GM13976 (cell line): ENCODE measurements around the gene SPAG9.
A peak's percentile ranks its signal among the peaks of the same experiment; 100 is the strongest.

ENCODE experiments used
- DNase-seq: peaks from one replicate; pipeline ENCODE4 v3.0.0; 2012; ENCODE audit warnings: low spot score
- CTCF ChIP-seq: IDR thresholded peaks from 2 replicates; pipeline ENCODE4 v1.5.1; 2012; ENCODE audit warnings: borderline replicate concordance, mild to moderate bottlenecking; ENCODE audit not compliant: insufficient read depth; ENCODE audit errors: extremely low read depth, missing control alignments, control extremely low read depth
- in situ Hi-C: fragments of 300-500 bp; cut with MboI; formaldehyde crosslinking; loops from one replicate; pipeline ENCODE4 v1.12.0; 2022; ENCODE audit warnings: low sequenced_read_pairs, mixed read lengths, inconsistent platforms; ENCODE audit not compliant: unreplicated experiment

The SPAG9 gene

GRCh38 chr17:50931144-50931908, 189.3 kb downstream of the SPAG9 start:
- in situ Hi-C loops: no loop called here
- TF ChIP-seq CTCF: no peak
- peak; percentile 76 for DNase-seq

- no peak for DNase-seq
- in situ Hi-C loops: no loop called here
- no peak for TF ChIP-seq CTCF
These were observed 192.0 kb downstream of the SPAG9 start for GRCh38 chr17:50928646-50929045.

GRCh38 chr17:50927287-50927686, 193.4 kb downstream of the SPAG9 start:
- in situ Hi-C loops: no loop called here
- no peak for TF ChIP-seq CTCF

GRCh38 chr17:50926523-50926922, 194.1 kb downstream of the SPAG9 start:
- DNase-seq: no peak
- in situ Hi-C loops: no loop called here
- TF ChIP-seq CTCF: no peak

More at GRCh38 chr17:50927287-50927686, 193.4 kb downstream of the SPAG9 start:
- DNase-seq: no peak

- in situ Hi-C loops: no loop called here
- no peak for TF ChIP-seq CTCF
- no peak for DNase-seq
These were observed 195.3 kb downstream of the SPAG9 start for GRCh38 chr17:50925296-50925891.

- in situ Hi-C loops: no loop called here
- no peak for TF ChIP-seq CTCF
- no peak for DNase-seq
These were observed 195.9 kb downstream of the SPAG9 start for GRCh38 chr17:50924800-50925199.
